ENCODE measurements around the gene CDC42SE2.
"Not testable (repeated sequence)": the region's sequence is repeated elsewhere in the genome, so short reads cannot be mapped to it uniquely, and the experiment has no call there.

The CDC42SE2 gene

GRCh38 chr5:131305138-131305689 lies 41.4 kb downstream of the CDC42SE2 start:
- in situ Hi-C loops (cut with HindIII; ENCODE audit: low sequenced_read_pairs): no loop called here

GRCh38 chr5:131305906-131306305 lies 42.1 kb downstream of the CDC42SE2 start:
- in situ Hi-C loops (cut with HindIII; ENCODE audit: low sequenced_read_pairs): no loop called here

DNA sequence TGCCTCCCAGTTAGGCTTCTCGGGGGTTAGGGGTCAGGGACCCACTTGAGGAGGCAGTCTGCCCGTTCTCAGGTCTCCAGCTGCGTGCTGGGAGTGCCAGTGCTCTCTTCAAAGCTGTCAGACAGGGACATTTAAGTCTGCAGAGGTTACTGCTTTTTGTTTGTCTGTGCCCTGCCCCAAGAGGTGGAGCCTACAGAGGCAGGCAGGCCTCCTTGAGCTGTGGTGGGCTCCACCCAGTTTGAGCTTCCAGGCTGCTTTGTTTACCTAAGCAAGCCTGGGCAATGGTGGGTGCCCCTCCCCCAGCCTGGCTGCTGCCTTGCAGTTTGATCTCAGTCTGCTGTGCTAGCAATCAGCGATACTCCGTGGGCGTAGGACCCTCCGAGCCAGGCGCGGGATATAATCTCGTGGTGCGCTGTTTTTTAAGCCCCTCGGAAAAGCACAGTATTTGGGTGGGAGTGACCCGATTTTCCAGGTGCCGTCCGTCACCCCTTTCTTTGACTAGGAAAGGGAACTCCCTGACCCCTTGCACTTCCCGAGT lies 48.5 kb downstream of the CDC42SE2 start:
- in situ Hi-C loops (cut with HindIII; ENCODE audit: low sequenced_read_pairs): not testable (repeated sequence)

GRCh38 chr5:131316026-131316425 lies 52.2 kb downstream of the CDC42SE2 start:
- in situ Hi-C loops (cut with HindIII; ENCODE audit: low sequenced_read_pairs): no loop called here

DNA sequence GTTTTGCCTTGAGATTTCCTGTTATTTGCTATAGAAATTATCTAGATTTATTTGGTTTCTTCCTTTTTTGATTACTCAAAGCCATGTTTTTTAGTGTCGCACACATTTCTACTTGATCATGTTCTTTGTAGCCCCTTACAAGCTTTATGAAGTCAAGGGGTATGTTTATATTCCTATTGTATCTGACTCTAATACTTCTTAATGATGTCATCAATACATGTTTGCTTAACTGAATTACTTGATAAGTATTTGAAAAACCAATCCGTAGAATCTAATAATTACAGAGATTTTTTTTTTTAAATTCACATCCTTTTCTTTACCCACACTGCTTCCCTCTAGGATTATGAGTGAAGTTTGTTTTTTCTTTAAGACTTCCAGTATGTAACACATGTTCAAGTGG lies 53.0 kb downstream of the CDC42SE2 start:
- in situ Hi-C loops (cut with HindIII; ENCODE audit: low sequenced_read_pairs): no loop called here

DNA sequence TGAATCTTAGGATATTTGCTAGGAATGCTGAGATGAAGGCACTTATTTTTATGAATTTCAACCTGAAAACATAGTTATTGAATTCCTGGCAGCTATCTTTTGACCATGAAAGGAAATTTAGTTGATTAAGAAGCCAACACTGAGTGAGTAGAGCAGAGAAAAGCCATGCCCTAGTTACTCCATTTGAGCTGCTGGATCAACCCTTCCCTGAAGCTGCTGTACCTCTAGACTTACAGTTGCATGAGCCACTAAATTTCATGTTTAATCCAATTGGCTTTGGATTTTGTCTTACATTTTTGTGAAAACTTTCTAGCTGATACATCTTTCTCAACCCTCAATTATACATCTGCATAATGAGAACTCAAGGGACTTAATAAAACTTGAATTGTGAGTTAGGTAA lies 54.6 kb downstream of the CDC42SE2 start:
- in situ Hi-C loops (cut with HindIII; ENCODE audit: low sequenced_read_pairs): no loop called here

GRCh38 chr5:131321066-131321465 lies 57.2 kb downstream of the CDC42SE2 start:
- in situ Hi-C loops (cut with HindIII; ENCODE audit: low sequenced_read_pairs): no loop called here

GRCh38 chr5:131322926-131323325 lies 59.1 kb downstream of the CDC42SE2 start:
- in situ Hi-C loops (cut with HindIII; ENCODE audit: low sequenced_read_pairs): no loop called here

GRCh38 chr5:131323378-131323777 lies 59.5 kb downstream of the CDC42SE2 start:
- in situ Hi-C loops (cut with HindIII; ENCODE audit: low sequenced_read_pairs): no loop called here

- in situ Hi-C loops (cut with HindIII; ENCODE audit: low sequenced_read_pairs): no loop called here
Observed at GRCh38 chr5:131324303-131324702, 60.5 kb downstream of the CDC42SE2 start.

DNA sequence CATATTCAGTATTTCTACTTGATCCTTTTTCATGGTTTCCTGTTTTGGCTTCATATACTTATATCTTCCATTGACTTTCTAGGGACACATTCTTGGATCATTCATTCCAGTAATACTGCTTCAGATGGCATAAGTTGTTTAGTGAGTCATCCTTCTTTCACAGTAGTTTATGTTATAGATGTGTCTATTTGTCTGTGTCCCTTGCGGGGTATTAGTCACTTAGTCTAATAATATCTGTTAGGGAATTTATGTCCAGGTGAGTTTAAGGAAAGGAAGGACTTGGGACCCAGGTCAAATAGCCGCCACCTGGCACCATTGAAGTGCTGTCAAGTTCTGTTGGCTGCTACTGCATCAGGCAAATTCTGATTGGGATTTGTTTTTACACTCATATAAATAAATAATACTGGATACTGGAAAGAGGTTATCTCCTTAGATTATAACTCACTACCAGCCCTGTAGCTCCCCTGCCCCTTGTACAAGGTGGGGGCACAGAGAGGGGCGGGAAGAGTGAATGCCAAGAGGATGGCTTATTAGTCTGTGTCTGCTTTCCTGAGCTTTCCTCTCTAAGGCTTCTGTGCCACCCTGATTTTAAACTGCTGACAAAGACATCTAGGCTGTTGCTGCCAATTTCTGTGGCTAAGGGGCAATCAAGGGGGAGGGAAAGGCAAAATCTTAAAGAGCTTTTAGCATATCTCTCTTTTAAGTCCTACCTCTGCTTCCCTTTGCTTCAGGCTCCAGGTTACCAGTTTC lies 64.9 kb downstream of the CDC42SE2 start:
- in situ Hi-C loops (cut with HindIII; ENCODE audit: low sequenced_read_pairs): no loop called here

GRCh38 chr5:131329286-131329560 lies 65.4 kb downstream of the CDC42SE2 start:
- in situ Hi-C loops (cut with HindIII; ENCODE audit: low sequenced_read_pairs): no loop called here

DNA sequence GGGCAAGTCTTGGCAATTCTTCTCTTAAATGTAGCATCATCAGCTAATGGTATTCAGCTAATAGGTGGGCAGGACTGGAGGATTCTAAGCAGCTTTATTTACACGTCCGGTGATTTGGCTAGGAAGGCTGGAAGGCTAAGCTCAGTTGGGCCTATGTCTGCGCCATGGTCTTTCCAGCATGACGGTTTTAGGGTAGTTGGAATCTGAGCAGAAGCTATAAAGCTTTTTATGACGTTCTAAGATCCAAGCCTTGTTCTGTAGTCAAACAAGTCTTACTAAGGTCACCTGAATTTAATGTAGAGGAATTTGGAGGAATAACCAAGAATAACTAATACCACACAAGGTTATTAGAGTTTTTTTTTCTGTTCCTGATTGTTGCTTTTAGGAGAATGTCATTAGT lies 66.2 kb downstream of the CDC42SE2 start:
- in situ Hi-C loops (cut with HindIII; ENCODE audit: low sequenced_read_pairs): no loop called here

DNA sequence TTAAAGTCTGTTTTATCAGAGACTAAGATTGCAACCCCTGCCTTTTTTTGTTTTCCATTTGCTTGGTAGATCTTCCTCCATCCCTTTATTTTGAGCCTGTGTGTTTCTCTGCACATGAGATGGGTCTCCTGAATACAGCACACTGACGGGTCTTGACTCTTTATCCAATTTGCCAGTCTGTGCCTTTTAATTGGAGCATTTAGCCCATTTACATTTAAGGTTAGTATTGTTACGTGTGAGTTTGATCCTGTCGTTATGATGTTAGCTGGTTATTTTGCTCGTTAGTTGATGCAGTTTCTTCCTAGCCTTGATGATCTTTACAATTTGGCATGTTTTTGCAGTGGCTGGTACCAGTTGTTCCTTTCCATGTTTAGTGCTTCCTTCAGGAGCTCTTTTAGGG lies 71.9 kb downstream of the CDC42SE2 start:
- in situ Hi-C loops (cut with HindIII; ENCODE audit: low sequenced_read_pairs): not testable (repeated sequence)

GRCh38 chr5:131336801-131337200 lies 72.9 kb downstream of the CDC42SE2 start:
- in situ Hi-C loops (cut with HindIII; ENCODE audit: low sequenced_read_pairs): not testable (repeated sequence)

GRCh38 chr5:131337240-131338050 lies 73.6 kb downstream of the CDC42SE2 start:
- in situ Hi-C loops (cut with HindIII; ENCODE audit: low sequenced_read_pairs): not testable (repeated sequence)

DNA sequence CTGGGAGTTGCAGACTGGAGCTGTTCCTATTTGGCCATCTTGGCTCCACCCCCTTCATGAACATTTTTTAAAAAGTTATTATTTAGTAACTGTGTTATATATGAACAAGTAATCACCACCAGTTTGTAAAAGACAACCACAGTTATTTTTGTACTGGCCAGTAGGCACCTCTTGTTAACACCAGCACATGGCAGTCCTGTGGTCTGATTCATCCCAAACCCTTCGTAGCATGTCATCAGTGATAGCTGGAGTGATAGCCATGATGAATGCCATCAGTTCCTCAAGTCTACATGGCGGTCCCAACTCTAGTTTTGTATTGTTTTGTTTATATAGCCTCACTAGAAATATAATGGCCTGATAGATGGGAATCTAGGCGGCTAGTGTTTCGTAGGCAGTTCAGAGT lies 74.2 kb downstream of the CDC42SE2 start:
- in situ Hi-C loops (cut with HindIII; ENCODE audit: low sequenced_read_pairs): no loop called here

GRCh38 chr5:131344288-131344687 lies 80.4 kb downstream of the CDC42SE2 start:
- in situ Hi-C loops (cut with HindIII; ENCODE audit: low sequenced_read_pairs): not testable (repeated sequence)

DNA sequence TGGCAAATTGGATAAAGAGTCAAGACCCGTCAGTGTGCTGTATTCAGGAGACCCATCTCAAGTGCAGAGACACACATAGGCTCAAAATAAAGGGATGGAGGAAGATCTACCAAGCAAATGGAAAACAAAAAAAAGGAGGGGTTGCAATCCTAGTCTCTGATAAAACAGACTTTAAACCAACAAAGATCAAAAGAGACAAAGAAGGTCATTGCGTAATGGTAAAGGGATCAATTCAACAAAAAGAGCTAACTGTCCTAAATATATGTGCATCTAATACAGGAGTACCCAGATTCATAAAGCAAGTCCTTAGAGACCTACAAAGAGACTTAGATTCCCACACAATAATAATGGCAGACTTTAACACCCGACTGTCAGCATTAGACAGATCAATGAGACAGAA lies 82.4 kb downstream of the CDC42SE2 start:
- in situ Hi-C loops (cut with HindIII; ENCODE audit: low sequenced_read_pairs): not testable (repeated sequence)

- in situ Hi-C loops (cut with HindIII; ENCODE audit: low sequenced_read_pairs): no loop called here
Observed at GRCh38 chr5:131353991-131354390, 90.1 kb downstream of the CDC42SE2 start.

DNA sequence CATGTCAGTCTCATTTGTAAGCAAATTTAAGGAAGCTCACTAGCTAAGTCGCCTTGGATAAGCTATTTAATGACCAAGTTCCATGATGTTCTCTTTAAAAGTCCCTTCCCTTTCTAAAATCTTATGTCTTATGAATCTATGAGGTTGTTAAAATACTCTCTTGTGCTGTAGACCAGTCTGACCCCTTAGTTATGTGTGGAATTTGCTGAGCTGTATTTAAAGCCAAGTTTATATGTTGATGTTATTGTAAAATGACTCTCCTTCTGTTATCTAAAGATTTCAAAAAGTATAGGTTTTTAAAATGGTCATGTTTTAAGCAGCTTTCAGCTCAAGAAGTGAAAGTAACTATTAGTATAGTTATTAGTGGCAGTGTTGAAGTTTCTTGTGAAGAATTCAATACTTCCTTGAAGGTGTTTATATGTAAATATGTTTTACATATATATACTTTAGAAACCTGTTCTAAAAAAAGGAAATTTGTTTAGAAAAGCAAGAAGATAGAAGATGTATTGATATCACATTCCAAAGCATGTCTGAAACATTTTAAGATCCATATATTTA lies 92.2 kb downstream of the CDC42SE2 start:
- in situ Hi-C loops (cut with HindIII; ENCODE audit: low sequenced_read_pairs): no loop called here

GRCh38 chr5:131356619-131357018 lies 92.8 kb downstream of the CDC42SE2 start:
- in situ Hi-C loops (cut with HindIII; ENCODE audit: low sequenced_read_pairs): no loop called here
